ENCODE results near the gene COL9A2. TPM values are rescaled to one million over a fixed set of nuclear protein-coding genes. Genes with fewer than 3 reads are reported as not detected.

Gene COL9A2
- total RNA-seq, 1 experiment from 2014 or later, result 13.5 TPM

- TF ChIP-seq CTCF (conservative IDR thresholded peaks at IDR 0.05) (no peak), EZH2 (IDR thresholded peaks at IDR 0.05; ENCODE audit: low read depth) (no peak)
- Histone ChIP-seq H3F3A (ENCODE audit: insufficient read depth, low read depth) (peaks cover 17% of the 10 kb centered on the region), H3K36me3 (ENCODE audit: low read depth) (no peaks in the 10 kb centered on the region), H3K9me3 (ENCODE audit: insufficient read depth, low read depth) (no peaks in the 10 kb centered on the region; the same call in 1 of the 2 replicates), H3K27me3 (ENCODE audit: insufficient read depth, low read depth) (no peaks in the 10 kb centered on the region), H4K20me1 (ENCODE audit: insufficient read depth) (no peaks in the 10 kb centered on the region), H3K4me3 (no peak overlapping the region), H3K4me2 (no peak overlapping the region), H3K27ac (no peak overlapping the region), H2AFZ (no peak overlapping the region), H3K79me2 (ENCODE audit: low read depth) (no peaks in the 10 kb centered on the region), H3K9me2 (ENCODE audit: insufficient read depth) (no peaks in the 10 kb centered on the region), H3K4me1 (replicated peaks; ENCODE audit: insufficient read depth) (peaks cover 25% of the 10 kb centered on the region)
- CTCF ChIA-PET, result no interaction called here
- DNase-seq, result no peak
- intact Hi-C loops (cut with micrococcal nuclease; ENCODE audit: unreplicated experiment), result no loop called here
- POLR2A ChIA-PET (ENCODE audit: unreplicated experiment), result no interaction called here
- TSS peak; percentile 4 for BruUV-seq (replicated peaks)
These were observed 15.4 kb downstream of the COL9A2 start for GRCh38 chr1:40301541-40302299.

- TF ChIP-seq CTCF (conservative IDR thresholded peaks at IDR 0.05) (no peak), EZH2 (IDR thresholded peaks at IDR 0.05; ENCODE audit: low read depth) (no peak)
- H3K4me1 ChIP-seq (replicated peaks; ENCODE audit: insufficient read depth), result peaks cover 18% of the 10 kb centered on the region
- H2AFZ ChIP-seq, result no peak overlapping the region
- no peaks in the 10 kb centered on the region; the same call in 1 of the 2 replicates for H3K9me3 ChIP-seq (ENCODE audit: insufficient read depth, low read depth)
- no peak overlapping the region for H3K4me2 ChIP-seq
- no peak overlapping the region for H3K27ac ChIP-seq
- ChIA-PET CTCF (no interaction called here), POLR2A (ENCODE audit: unreplicated experiment) (no interaction called here)
- H3K9me2 ChIP-seq (ENCODE audit: insufficient read depth), result no peaks in the 10 kb centered on the region
- no peaks in the 10 kb centered on the region for H4K20me1 ChIP-seq (ENCODE audit: insufficient read depth)
- no TSS peak for BruUV-seq (replicated peaks)
- peaks cover 10% of the 10 kb centered on the region for H3F3A ChIP-seq (ENCODE audit: insufficient read depth, low read depth)
- H3K79me2 ChIP-seq (ENCODE audit: low read depth), result no peaks in the 10 kb centered on the region
- no peak for DNase-seq
- no peak overlapping the region for H3K4me3 ChIP-seq
- H3K36me3 ChIP-seq (ENCODE audit: low read depth), result no peaks in the 10 kb centered on the region
- intact Hi-C loops (cut with micrococcal nuclease; ENCODE audit: unreplicated experiment), result no loop called here
- H3K27me3 ChIP-seq (ENCODE audit: insufficient read depth, low read depth), result no peaks in the 10 kb centered on the region
These were observed 16.0 kb downstream of the COL9A2 start for GRCh38 chr1:40301066-40301465.

- no peaks in the 10 kb centered on the region; the same call in 1 of the 2 replicates for H3K9me3 ChIP-seq (ENCODE audit: insufficient read depth, low read depth)
- DNase-seq, result no peak
- no peak overlapping the region for H3K4me2 ChIP-seq
- H3K4me1 ChIP-seq (replicated peaks; ENCODE audit: insufficient read depth), result peaks cover 14% of the 10 kb centered on the region
- no peaks in the 10 kb centered on the region for H3K36me3 ChIP-seq (ENCODE audit: low read depth)
- intact Hi-C loops (cut with micrococcal nuclease; ENCODE audit: unreplicated experiment), result no loop called here
- no peaks in the 10 kb centered on the region for H3K9me2 ChIP-seq (ENCODE audit: insufficient read depth)
- CTCF ChIA-PET, result no interaction called here
- no peaks in the 10 kb centered on the region for H3K79me2 ChIP-seq (ENCODE audit: low read depth)
- no peaks in the 10 kb centered on the region for H3K27me3 ChIP-seq (ENCODE audit: insufficient read depth, low read depth)
- H2AFZ ChIP-seq, result no peak overlapping the region
- H3K27ac ChIP-seq, result no peak overlapping the region
- no peak overlapping the region for H3K4me3 ChIP-seq
- peaks cover 6% of the 10 kb centered on the region for H3F3A ChIP-seq (ENCODE audit: insufficient read depth, low read depth)
- BruUV-seq (replicated peaks), result no TSS peak
- TF ChIP-seq CTCF (conservative IDR thresholded peaks at IDR 0.05), result no peak
- no peak for TF ChIP-seq EZH2 (IDR thresholded peaks at IDR 0.05; ENCODE audit: low read depth)
- POLR2A ChIA-PET (ENCODE audit: unreplicated experiment), result no interaction called here
- no peaks in the 10 kb centered on the region for H4K20me1 ChIP-seq (ENCODE audit: insufficient read depth)
These were observed 16.4 kb downstream of the COL9A2 start for GRCh38 chr1:40300651-40301050.

All from PC-9 (cell line).